Activated CD8-positive, alpha-beta memory T cell treated with anti-CD3 and anti-CD28 coated beads, Interleukin-2, amount 50 U/mL, for 24 hours (primary cell): ENCODE results near the gene PRDM4.
A peak's percentile ranks its signal among the peaks of the same experiment; 100 is the strongest.

Experiments
- DNase-seq: peaks from one replicate; pipeline ENCODE4 v3.0.0-alpha.2; 2020; ENCODE audit errors: extremely low read depth

Gene PRDM4

GRCh38 chr12:107760809-107761501 lies at the start of gene PRDM4:
TSS of gene PRDM4 (minus strand) at chr12:107761137. CDS start at chr12:107760515, 622 bp downstream.
- peak; percentile 73 for DNase-seq

GRCh38 chr12:107807471-107808150 lies 46.7 kb upstream of the PRDM4 start:
- no peak for DNase-seq

- no peak for DNase-seq
Measured at GRCh38 chr12:107805488-107806180, 44.7 kb upstream of the PRDM4 start.

GRCh38 chr12:107803092-107803491 lies 42.2 kb upstream of the PRDM4 start:
- no peak for DNase-seq

- no peak for DNase-seq
Measured at GRCh38 chr12:107801150-107801549, 40.2 kb upstream of the PRDM4 start.

- no peak for DNase-seq
Measured at GRCh38 chr12:107798580-107798979, 37.6 kb upstream of the PRDM4 start.

- DNase-seq: no peak
Measured at GRCh38 chr12:107794451-107794850, 33.5 kb upstream of the PRDM4 start.

GRCh38 chr12:107791465-107792089 lies 30.6 kb upstream of the PRDM4 start:
- DNase-seq: no peak

- DNase-seq: no peak
Measured at GRCh38 chr12:107788690-107789458, 27.9 kb upstream of the PRDM4 start.

- DNase-seq: no peak
Measured at GRCh38 chr12:107788281-107788680, 27.3 kb upstream of the PRDM4 start.

- no peak for DNase-seq
Measured at GRCh38 chr12:107783406-107784376, 22.8 kb upstream of the PRDM4 start.

- no peak for DNase-seq
Measured at GRCh38 chr12:107782067-107782466, 21.1 kb upstream of the PRDM4 start.

- no peak for DNase-seq
Measured at GRCh38 chr12:107780298-107780697, 19.4 kb upstream of the PRDM4 start.

GRCh38 chr12:107779077-107779831 lies 18.3 kb upstream of the PRDM4 start:
- DNase-seq: no peak

GRCh38 chr12:107778383-107779025 lies 17.6 kb upstream of the PRDM4 start:
- no peak for DNase-seq

- DNase-seq: no peak
Measured at GRCh38 chr12:107776171-107776570, 15.2 kb upstream of the PRDM4 start.

GRCh38 chr12:107775093-107775721 lies 14.3 kb upstream of the PRDM4 start:
- DNase-seq: no peak

GRCh38 chr12:107774349-107775029 lies 13.6 kb upstream of the PRDM4 start, which contains the start of gene ASCL4:
TSS of gene ASCL4 (plus strand) at chr12:107774704. CDS start at chr12:107775219, 515 bp downstream.
- no peak for DNase-seq
